Prostate gland (tissue), 2 donors: ENCODE measurements around the gene CEP164. TPM values are rescaled to one million over a fixed set of nuclear protein-coding genes. Genes with fewer than 3 reads are reported as not detected.
"Not testable (repeated sequence)": the region's sequence is repeated elsewhere in the genome, so short reads cannot be mapped to it uniquely, and the experiment has no call there.

Experiments used
- DNase-seq: peaks from one replicate; pipeline ENCODE4 v3.0.0-alpha.2; 2019; ENCODE audit warnings: low spot score
- H3K27ac ChIP-seq, 2 donors: fragments of 200-600 bp; sonication (generic); 2 replicates each; pipeline ENCODE4 v1.5.1; 2017 to 2019
- H3K27me3 ChIP-seq: fragments of 200-600 bp; sonication (generic); replicated peaks from 2 replicates; pipeline ENCODE4 v1.5.1; 2019; ENCODE audit not compliant: insufficient read depth
- H3K36me3 ChIP-seq, 2 donors: fragments of 200-600 bp; sonication (generic); 1 replicate in 1 of 2; 2 replicates in 1 of 2; pipeline versions ENCODE4 v1.5.1 to v1.8.1; 2017 to 2019
- H3K4me1 ChIP-seq: fragments of 200-600 bp; sonication (generic); replicated peaks from 2 replicates; pipeline ENCODE4 v1.5.1; 2019
- H3K4me3 ChIP-seq, 2 donors: fragments of 200-600 bp; sonication (generic); 2 replicates each; pipeline ENCODE4 v1.5.1; 2017 to 2019
- H3K9me3 ChIP-seq: fragments of 200-600 bp; sonication (generic); 2 replicates; pipeline ENCODE4 v1.5.1; 2017
- POLR2A ChIP-seq: fragments of 450-650 bp; IDR thresholded peaks from one replicate; pipeline ENCODE4 v1.6.1; 2016; ENCODE audit warnings: antibody characterized with exemption, mild to moderate bottlenecking
- POLR2AphosphoS5 ChIP-seq: sonication (generic); formaldehyde crosslinking; IDR thresholded peaks from one replicate; pipeline ENCODE4 v1.6.1; 2017; ENCODE audit warnings: antibody characterized with exemption
- WGBS: methylation state at CpG from one replicate; pipeline ENCODE4 v1.1.5; 2018; 5-methylcytosine and 5-hydroxymethylcytosine counted together
- intact Hi-C: fragments of 100-400 bp; cut with DNase I; formaldehyde crosslinking; loops from one replicate; pipeline ENCODE4 v1.14.2; 2022
- total RNA-seq, 2 donors: library from RNA; depleted of rRNA; stranded (reverse); fragments of >200 nt; gene quantifications; one replicate each; pipeline ENCODE4 v1.1.0, GENCODE V29; 2016
- TF ChIP-seq, protein P1 (sequence below), 4 experiments: fragments of 200-600 bp in 2 of 4; fragments of 450-650 bp in 2 of 4; sonication (generic) in 2 of 4; IDR thresholded peaks; 1 replicate in 3 of 4; 2 replicates in 1 of 4; pipeline ENCODE4 v1.5.1; 2016 to 2019; ENCODE audit warnings: antibody characterized with exemption in 4 of 4, mild to moderate bottlenecking in 2 of 4, moderate library complexity in 2 of 4

The CEP164 gene
- total RNA-seq, 2 donors from 2014 or later, result 27.7 to 40.6 TPM

DNA sequence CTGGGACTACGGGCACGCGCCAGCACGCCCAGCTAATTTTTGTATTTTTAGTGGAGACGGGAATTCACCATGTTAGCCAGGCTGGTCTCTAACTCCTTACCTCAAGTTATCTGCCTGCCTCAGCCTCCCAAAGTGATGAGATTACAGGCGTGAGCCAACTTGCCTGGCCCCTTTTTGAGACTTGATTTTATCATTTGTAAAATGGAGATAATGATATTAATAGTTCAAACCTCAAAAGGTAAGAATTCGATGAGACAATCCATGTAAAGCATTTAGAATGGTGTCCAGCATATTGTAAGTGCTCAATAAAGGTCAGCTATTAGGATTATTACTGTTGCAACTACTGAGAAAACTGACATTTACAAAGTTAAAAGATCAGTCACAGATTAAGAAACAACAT, 8.9 kb upstream of the CEP164 start:
- H3K27me3 ChIP-seq, result no peaks in the 10 kb centered on the region
- no peaks in the 10 kb centered on the region for H3K9me3 ChIP-seq
- WGBS, result 83% methylated on average over 7 of the region's 7 CpGs
- no peak overlapping the region for H3K27ac ChIP-seq
- no peak overlapping the region for H3K4me3 ChIP-seq
- TF ChIP-seq POLR2AphosphoS5 (no peak), POLR2A (no peak)
- TF ChIP-seq, protein P1, sequence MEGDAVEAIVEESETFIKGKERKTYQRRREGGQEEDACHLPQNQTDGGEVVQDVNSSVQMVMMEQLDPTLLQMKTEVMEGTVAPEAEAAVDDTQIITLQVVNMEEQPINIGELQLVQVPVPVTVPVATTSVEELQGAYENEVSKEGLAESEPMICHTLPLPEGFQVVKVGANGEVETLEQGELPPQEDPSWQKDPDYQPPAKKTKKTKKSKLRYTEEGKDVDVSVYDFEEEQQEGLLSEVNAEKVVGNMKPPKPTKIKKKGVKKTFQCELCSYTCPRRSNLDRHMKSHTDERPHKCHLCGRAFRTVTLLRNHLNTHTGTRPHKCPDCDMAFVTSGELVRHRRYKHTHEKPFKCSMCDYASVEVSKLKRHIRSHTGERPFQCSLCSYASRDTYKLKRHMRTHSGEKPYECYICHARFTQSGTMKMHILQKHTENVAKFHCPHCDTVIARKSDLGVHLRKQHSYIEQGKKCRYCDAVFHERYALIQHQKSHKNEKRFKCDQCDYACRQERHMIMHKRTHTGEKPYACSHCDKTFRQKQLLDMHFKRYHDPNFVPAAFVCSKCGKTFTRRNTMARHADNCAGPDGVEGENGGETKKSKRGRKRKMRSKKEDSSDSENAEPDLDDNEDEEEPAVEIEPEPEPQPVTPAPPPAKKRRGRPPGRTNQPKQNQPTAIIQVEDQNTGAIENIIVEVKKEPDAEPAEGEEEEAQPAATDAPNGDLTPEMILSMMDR (IDR thresholded peaks at IDR 0.05), result no peak
- no peak for DNase-seq
- intact Hi-C loops, result no loop called here
- no peaks in the 10 kb centered on the region for H3K36me3 ChIP-seq
- H3K4me1 ChIP-seq, result peaks cover 10% of the 10 kb centered on the region

DNA sequence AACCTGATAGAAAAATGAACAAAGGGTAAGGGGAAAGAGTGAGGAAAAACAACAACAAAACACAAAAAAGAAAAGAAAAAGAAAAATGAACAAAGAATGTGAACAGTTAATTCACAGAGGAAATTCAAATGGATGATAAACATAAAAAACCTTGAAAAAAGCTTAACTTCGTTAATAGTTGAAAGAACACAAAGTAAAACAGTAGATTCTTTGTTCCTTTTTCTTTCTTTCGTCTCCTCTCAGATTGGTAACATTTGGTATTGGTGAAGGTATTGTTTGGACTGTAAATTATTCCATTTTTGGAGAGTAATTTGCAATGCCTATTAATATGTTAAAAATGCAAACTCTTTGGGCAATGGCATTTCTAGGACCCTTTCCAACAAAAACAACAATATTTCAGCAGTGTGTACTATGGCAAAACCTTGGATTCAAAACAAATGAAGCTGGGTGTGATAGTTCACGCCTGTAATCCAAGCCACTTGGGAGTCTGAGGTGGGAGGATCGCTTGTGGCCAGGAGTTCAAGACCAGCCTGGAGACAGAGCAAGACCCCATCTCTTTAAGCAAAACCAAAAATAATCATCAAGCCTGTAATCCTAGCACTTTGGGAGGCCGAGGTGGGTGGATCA, 8.3 kb upstream of the CEP164 start:
- WGBS, result 75% methylated on average over 5 of the region's 5 CpGs

DNA sequence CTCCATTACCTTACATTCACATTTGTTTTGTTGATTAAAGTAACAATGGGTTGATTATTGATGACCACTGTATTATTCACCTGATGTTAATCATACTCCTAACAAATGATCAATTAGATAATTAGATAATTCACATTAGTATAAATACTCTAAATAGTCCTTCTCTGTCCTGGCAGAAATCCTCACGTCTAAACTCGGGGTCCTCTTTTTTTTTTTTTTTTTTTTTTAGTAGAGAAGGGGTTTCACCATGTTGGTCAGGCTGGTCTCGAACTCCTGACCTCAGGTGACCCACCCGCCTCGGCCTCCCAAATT, 443 bp upstream of the CEP164 start:
- 18% methylated on average over 5 of the region's 5 CpGs for WGBS
- H3K4me1 ChIP-seq, H3K27me3 ChIP-seq, H3K36me3 ChIP-seq, H3K9me3 ChIP-seq, H3K27ac ChIP-seq, DNase-seq, intact Hi-C loops: not testable (repeated sequence)
- H3K4me3 ChIP-seq, result peak overlapping the region; percentile 68 to 86

More for the DNA sequence above, 8.3 kb upstream of the CEP164 start:
- no peaks in the 10 kb centered on the region for H3K36me3 ChIP-seq
- TF ChIP-seq, protein P1 (IDR thresholded peaks at IDR 0.05), result no peak
- TF ChIP-seq POLR2AphosphoS5 (no peak), POLR2A (no peak)
- H3K27me3 ChIP-seq, result no peaks in the 10 kb centered on the region
- DNase-seq, result no peak
- H3K4me1 ChIP-seq, result peaks cover 10% of the 10 kb centered on the region
- intact Hi-C loops, result no loop called here
- H3K9me3 ChIP-seq, result no peaks in the 10 kb centered on the region
- H3K4me3 ChIP-seq, result no peak overlapping the region
- H3K27ac ChIP-seq, result no peak overlapping the region

DNA sequence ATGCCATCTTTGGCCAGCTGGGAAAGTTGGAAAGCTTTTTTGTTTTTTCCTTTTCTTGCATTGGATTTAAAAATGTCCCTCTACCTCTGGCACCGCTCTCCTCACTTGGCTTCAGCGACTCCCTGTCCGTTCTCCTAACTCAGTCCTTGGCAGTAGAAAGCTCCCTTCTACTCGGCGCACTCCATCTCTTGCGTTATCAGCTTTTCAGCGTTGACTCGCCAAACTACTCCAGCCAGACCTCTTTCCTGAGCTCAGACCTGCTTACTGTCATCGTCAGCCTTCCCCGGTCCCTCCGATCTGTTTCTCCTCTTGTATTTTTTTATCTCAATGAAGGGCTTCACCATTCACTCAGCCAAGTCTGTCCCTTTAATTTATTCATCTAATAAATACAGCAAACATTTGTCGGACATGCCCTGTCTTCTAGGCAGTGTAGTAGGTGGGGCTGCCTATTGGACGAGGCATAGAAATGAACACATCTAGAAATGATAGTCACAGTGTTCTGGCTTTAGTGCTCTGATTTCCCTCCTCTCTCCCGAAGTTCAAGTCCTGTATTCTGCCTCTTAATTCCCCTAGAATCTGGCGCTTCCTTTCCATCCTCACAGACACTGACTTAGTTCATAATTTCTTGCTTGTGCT, 839 bp downstream of the CEP164 start:
- H3K4me3 ChIP-seq, result peak overlapping the region; percentile 68 to 86
- H3K9me3 ChIP-seq, result no peaks in the 10 kb centered on the region
- H3K4me1 ChIP-seq, result no peaks in the 10 kb centered on the region
- peak; percentile 26 for DNase-seq
- intact Hi-C loops, result no loop called here
- H3K27me3 ChIP-seq, result no peaks in the 10 kb centered on the region
- WGBS, result 4% methylated on average over 15 of the region's 15 CpGs
- H3K36me3 ChIP-seq, result no peaks in the 10 kb centered on the region
- peak overlapping the region; percentile 89 to 91 for H3K27ac ChIP-seq
- TF ChIP-seq POLR2A, result no peak
- TF ChIP-seq POLR2AphosphoS5, result no peak
- TF ChIP-seq, protein P1 (IDR thresholded peaks at IDR 0.05), result no peak

DNA sequence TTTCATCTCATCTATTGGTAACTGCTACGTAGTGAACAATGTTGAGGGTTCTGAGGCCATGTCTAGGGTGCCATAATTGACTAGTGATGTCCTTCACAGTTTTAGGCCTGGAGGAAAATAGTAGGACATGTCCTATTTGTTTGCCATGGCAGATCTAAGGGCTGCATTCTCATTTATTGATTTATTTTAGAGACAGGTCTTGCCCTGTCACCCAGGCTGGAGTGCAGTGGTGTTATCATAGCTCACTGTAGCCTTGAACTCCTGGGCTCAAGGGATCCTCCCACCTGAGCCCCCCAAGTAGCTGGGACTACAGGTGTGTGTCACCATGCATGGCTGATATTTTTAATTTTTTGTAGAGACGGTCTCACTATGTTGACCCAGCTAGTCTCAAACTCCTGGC, 5.2 kb downstream of the CEP164 start:
- no peaks in the 10 kb centered on the region for H3K27me3 ChIP-seq
- H3K4me1 ChIP-seq, result no peaks in the 10 kb centered on the region
- no peaks in the 10 kb centered on the region for H3K9me3 ChIP-seq
- WGBS, result 100% methylated on average over 2 of the region's 2 CpGs
- H3K27ac ChIP-seq, result no peak overlapping the region
- H3K36me3 ChIP-seq, result no peaks in the 10 kb centered on the region
- intact Hi-C loops, result no loop called here
- no peak for DNase-seq
- TF ChIP-seq, protein P1 (IDR thresholded peaks at IDR 0.05), result no peak
- no peak for TF ChIP-seq POLR2A
- no peak overlapping the region for H3K4me3 ChIP-seq
